H1 (cell line): ENCODE measurements around the gene SHROOM3. TPM values are rescaled to one million over a fixed set of nuclear protein-coding genes. Genes with fewer than 3 reads are reported as not detected.

Source experiments
- CBX8 ChIP-seq: fragments of 300-800, 300-1000 bp; sonication (generic); IDR thresholded peaks from 2 replicates; pipeline ENCODE4 v1.7.1; 2016; ENCODE audit warnings: low read depth, low read length, borderline replicate concordance
- CHD7 ChIP-seq: fragments of 300-600 bp; sonication (generic); IDR thresholded peaks from 2 replicates; pipeline ENCODE4 v1.7.1; 2012; ENCODE audit warnings: low read length, moderate library complexity, mild to moderate bottlenecking, inconsistent platforms; ENCODE audit not compliant: insufficient replicate concordance
- RFX5 ChIP-seq: IDR thresholded peaks from 2 replicates; pipeline ENCODE4 v1.6.1; 2011; ENCODE audit warnings: low read depth, low read length, improper control_type of control experiment, borderline replicate concordance
- polyA plus RNA-seq, 7 experiments: library from polyadenylated mRNA; depleted of rRNA in 3 of 7; stranded (reverse) in 5 of 7; unstranded in 2 of 7; fragments of >200 nt in 5 of 7; fragments of 200-250 nt in 2 of 7; gene quantifications; 1 replicate in 5 of 7; 2 replicates in 1 of 7; 4 replicates in 1 of 7; pipeline versions ENCODE4 v1.2.1 to v1.2.3, GENCODE V29; 2011 to 2013; ENCODE audit warnings: missing spikeins in 2 of 7, mixed read lengths in 2 of 7
- total RNA-seq: library from RNA; stranded (reverse); fragmentation: NEBNext Ultra II Directional; extraction: Animal tissue kit (Norgen Biotek cat#: 25700); gene quantifications from 2 replicates; pipeline ENCODE4 v1.2.1, GENCODE V29; 2021

The SHROOM3 gene
- total and polyA plus RNA-seq, 2 of the 8 experiments (the other 6 are each of a cell fraction or from before 2014, with no cell fraction given) = 15.8 to 34.0 TPM

DNA sequence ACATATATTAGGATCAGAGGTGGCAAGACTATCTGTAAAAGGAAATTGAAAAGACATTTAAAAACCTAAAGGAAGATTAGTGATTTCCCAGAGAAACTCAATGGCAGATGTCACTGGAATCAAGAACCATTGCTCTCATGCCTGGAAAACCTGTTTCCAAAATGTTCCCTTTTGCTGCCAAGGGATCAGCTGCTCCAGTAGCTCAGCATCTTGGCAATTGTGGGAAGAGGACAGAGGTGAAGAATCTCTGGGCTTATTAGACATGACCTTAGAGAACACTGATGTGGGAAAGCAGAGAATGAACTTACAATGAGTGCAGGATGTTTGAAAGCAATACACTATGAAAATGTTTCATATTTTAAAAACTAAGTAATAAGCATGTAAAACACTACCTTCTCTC is 98.3 kb downstream of the SHROOM3 start (continued):
- TF ChIP-seq CHD7 (no peak), CBX8 (no peak), RFX5 (no peak)
- TF ChIP-seq, all 59 proteins: peak for 0
